Iris pigment epithelial cell (primary cell): ENCODE results near the gene CACNG6.

Experiments
- DNase-seq: peaks from one replicate; pipeline ENCODE4 v3.0.0-alpha.2; 2011; ENCODE audit warnings: low read depth

Gene CACNG6

DNA sequence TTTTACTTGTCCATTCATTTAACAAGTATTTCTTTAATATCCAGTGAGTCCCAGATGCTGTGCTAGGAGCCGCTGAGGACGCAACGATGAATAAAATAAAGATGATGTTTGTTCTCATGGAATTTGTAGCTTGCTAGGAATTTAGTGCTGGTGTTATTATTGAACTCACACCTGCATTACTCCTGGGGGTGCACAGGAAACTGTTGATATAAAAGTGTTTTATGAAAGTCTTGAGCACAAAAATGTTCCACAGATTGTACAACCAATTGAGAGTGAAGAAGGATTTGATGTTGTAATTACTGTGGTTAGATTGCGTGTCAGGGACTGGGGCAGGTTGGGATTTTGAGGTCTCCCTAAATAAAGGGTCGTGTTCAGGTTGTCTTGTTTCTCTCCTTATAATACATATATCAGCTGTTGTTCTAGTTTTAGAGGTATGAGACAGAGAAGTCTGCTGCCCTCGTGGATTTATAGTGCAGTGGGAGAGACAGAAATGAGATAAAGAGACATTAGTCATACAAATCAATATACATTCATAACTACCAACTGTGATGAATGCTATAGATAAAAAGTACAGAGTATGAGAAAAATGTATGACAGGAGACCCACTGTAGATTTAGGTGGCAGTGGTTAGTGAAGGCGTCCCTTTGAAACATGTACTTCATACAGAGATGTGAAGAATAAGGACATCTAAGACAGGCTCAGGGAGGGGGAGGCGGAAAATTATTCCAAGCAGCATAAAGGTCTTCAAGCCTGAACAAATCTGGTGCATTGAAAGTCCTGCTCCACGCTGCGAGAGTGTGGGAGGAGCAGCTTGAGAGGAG lies 11.3 kb downstream of the CACNG6 start:
- DNase-seq = peak; percentile 69

DNA sequence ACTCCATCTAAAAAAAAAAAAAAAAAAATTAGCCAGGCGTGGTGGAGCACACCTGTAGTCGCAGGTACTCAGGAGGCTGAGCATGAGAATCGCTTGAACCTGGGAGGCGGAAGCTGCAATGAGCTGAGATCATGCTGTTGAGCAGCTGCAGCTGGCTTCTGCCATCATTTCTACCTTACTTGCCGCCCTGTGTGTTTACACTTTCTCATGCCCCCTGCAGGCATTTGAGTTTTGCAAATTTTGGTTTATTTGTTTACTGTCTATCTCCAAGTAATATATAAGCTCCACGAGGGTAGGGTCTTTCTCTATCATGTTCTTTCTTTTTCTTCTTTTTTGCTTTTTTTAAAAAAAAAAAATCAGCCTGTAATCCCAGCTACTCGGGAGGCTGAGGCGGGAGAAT lies 18.0 kb downstream of the CACNG6 start:
- no peak for DNase-seq

DNA sequence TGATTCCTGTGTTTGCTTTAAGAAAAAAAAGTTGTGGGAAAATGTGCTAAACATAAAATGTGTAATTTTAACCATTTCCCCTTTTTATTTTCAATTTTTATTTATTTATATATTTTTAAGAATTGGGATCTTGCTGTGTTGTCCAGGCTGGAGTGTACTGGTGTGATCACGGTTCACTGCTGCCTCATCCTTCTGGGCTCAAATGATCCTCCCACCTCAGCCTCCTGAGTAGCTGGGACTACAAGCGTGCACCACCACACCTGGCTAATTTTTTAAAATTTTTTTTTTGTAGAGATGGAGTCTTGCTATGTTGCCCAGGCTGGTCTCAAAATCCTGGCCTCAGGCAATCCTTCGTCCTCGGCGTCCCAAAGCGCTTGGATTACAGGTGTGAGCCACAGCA lies 19.0 kb downstream of the CACNG6 start:
- no peak for DNase-seq

DNA sequence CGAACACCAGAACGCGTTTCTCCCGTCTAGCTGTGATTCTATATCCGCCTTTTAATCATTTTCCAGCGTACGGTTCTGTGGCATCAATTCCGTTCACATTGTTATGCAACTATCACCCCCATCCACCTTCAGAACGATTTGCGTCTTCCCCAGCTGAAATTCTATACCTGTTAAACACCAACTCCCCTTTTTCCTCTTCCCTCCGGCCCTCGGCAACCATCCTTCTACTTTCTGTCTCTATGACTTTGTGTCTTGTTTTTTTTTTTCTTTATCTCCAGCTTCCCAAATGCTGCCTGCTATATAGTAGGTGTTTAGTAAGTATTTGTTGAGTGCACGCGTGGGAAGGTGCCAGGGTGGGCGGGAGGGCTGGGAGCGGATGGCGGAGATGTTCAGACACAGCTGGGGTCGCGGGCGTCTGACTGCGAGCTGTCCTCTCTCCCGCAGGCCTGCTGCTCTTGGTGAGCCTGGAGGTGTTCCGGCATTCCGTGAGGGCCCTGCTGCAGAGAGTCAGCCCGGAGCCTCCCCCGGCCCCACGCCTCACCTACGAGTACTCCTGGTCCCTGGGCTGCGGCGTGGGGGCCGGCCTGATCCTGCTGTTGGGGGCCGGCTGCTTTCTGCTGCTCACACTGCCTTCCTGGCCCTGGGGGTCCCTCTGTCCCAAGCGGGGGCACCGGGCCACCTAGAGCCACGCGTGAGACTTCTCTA lies 20.2 kb downstream of the CACNG6 start:
- no peak for DNase-seq

DNA sequence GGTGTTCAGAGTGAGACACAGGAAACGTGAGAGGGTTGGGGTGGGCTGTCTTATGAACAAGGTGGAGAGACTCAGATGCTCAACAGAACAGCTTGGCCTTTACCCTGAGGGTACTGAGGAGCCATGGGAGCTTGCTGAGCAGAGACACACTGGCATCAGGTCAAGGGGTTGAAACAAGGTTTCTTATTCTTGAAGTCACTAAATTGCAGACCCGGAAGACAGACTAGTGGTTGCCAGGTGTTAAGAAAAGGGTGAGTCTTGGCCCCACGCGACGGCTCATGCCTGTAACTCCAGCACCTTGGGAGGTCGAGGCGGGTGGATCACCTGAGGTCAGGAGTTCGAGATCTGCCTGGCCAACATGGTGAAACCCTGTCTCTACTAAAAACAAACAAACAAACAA lies 22.4 kb downstream of the CACNG6 start:
- no peak for DNase-seq

DNA sequence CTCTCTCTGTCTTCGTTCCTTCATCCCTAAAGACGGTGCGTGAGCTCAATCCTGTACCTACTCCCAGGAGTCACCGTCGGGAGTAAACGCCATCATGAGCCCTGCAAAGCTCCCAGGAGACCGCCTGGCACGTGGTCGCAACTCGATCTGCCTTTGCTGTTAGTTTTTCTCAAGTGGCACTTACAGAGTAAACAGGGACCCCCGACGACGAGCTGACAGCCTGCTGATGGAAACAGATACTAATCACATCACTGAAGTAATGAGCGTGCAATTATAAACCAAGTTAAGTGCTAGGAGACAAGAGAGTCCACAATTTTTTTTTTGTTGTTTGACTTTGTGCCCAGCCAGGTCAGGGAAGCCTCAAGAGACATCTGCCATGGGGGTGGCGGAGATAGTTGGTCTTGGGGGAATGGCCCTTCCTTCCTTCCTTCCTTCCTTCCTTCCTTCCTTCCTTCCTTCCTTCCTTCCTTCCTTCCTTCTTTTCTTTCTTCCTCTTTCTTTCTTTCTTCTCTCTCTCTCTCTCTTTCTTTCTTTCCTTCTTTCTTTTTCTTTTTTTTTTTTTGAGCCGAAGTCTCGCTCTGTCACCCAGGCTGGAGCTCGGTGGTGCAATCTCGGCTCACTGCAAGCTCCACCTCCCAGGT lies 23.6 kb downstream of the CACNG6 start:
- no peak for DNase-seq

DNA sequence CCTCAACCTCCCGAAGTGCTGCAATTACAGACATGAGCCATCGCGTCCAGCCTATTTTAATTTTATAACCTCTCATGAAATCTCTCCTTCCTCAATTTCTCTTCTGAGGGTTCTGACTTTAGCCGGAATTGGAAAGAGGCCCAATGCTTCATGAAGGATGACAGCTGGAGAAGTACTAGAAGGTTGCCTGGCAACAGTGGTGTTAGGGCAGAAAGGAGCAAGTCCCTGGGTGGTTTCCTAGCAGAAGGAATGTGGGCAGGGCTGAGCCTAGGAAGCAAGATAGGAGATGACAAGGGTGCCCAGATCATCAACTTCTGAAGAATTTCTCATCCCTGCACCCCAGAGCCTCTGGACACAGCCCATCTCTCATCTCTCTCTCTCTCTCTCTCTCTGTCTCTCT lies 25.8 kb downstream of the CACNG6 start:
- DNase-seq = peak; percentile 90

DNA sequence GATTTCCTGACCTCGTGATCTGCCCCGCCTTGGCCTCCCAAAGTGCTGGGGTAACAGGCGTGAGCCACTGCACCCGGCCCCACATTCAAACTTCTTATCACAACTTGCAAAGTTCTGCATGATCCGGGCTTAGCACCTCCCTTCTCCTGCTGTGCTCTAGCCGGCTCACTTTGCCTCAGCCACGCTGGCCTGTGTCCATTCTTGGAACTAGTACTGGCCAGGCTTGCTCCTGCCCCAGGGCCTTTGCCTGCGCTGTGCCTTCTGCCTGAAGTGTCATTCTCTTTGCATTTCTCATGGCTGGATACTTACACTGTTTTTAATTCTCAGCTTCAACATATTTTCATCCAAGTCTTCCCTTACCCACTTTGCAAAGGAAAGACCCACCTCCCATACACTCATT lies 29.9 kb downstream of the CACNG6 start:
- DNase-seq = no peak

DNA sequence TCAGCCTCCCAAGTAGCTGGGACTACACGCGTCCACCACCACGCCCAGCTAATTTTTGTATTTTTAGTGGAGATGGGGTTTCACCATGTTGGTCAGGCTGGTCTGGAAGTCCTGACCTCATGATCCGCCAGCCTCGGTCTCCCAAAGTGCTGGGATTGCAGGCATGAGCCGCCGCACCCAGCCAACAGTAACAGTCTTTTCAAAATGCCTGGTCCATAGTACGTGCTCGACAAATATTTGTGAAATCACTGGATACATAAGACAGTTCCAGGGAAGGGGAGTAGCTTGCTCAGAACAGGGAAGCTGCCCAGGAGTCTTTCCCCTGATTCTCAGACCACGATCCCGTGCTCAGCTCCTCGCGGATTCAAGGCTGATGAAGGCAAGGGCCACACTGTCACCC lies 30.5 kb downstream of the CACNG6 start:
- DNase-seq = no peak

DNA sequence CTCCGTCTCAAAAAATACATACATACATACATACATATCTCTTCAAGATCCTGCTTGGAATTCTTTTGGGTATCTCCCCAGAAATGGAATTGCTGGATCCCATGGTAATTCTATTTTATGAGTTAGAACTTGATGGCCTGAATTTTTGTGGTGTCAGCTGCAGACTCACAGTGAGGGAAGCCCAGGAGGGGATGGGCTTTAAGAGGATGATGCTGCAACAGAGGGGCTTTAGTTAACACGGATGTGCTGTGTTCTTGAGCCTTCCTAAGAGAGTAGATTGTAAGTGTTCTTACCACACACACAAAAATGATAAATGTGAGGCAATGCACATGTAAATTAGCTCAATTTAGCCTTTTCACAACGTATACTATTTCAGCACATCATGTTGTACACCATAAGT lies 31.8 kb downstream of the CACNG6 start:
- DNase-seq = peak; percentile 51

DNA sequence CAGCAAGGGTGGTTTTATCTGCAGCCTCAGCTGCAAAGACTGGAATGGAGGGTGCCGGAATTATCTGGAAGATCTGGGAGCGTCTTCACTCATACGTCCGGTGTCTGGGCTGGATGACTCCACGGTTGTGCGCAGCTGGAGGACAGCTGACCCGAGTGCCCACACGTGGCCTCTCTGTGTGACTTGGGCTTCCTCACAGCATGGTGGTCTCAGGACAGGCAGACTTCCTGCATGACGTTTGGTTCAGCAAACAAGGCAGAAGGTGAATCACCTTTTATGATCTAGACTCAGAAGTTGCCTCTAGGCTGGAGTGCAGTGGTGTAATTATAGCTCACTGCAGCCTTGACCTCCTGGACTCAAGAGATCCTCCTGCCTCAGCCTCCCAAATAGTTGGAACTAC lies 33.2 kb downstream of the CACNG6 start:
- no peak for DNase-seq

DNA sequence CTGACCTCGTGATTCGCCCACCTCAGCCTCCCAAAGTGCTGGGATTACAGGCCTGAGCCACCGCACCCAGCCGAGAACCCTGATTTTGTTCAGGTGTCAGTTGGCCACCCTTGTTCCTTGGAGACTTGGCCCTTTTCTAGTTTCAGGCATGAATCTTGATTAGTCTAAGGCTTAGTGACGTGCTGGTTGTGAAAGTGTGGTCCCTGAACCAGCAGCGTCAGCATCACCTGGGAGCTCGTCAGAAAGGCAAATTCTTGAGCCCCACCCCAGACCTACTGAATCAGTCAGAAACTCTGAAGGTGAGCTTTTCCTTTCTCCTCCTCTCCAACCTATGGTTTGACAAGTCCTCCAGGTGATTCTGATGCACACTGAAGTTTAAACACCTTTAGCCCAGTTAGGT lies 35.2 kb downstream of the CACNG6 start:
- no peak for DNase-seq

DNA sequence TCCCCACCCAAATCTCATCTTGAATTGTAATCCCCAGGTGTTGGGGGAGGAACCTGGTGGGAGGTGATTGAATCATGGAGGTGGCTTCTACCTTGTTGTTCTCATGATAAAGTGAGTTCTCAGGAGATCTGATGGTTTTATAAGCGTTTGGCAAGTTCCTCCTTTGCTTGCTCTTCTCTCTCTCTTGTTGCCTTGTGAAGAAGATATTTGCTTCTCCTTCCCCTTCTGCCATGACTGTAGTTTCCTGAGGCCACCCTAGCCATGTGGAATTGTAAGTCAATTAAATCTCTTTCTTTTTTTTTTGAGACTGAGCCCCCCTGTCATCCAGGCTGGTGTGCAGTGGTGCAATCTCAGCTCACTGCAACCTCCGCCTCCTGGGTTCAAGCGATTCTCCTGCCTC lies 37.9 kb downstream of the CACNG6 start:
- DNase-seq = no peak

DNA sequence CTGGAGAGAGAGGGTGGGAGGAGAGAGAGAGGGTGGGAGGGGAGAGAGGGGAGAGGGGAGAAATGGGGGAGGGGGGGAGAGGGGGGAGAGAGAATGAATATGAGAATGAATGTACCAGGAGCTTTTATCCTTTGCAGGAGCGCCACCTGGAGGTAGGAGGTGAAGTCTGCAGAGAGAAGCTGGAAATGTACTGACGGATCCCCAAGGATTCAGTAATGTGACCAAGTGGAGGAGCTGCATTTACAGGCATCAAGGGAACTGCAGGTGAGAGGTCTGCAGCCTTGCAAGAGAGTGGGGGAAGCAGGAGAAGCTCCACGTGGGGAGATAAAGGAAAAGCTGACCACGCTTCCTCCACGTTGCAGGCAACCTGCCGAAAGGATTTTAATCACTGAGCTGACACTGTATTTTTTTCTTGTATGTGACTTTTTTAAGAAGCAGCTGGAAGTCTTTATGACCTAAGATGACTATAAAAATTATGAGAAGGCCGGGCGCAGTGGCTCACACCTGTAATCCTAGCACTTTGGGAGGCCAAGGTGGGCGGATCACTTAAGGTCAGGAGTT lies 38.6 kb downstream of the CACNG6 start:
- peak; percentile 62 for DNase-seq

DNA sequence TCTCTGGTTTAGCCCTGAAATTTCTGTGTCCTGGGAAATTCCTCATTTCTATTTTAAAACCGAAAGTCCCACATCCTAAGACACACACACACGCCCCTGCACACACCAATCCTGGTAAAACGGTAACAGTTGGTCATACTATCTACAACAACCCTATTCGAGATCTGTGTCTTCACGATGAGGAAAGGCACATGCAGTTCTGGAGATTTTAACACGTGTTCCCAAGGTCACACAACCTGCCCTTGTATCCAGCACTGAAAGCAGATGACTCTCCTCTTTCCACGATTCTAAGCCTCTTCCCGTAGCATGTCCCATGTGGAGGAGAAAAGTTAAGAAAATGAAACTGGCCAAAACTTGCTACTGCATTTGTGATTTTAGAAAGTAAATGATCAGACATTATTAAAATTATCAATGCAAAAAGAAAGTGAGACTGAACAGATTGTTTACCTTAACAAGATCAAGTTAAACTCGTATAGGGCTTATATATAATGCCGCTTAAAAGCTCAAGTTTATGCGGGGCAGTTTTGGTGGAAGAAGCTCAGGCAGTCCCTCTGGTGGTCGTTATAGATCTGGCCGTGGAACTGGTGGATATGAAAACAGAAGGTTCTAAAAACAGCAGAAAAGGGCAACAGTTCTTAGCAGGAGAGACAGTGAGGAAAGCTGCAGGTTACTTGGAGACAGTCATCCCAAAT lies 39.6 kb downstream of the CACNG6 start:
- no peak for DNase-seq

DNA sequence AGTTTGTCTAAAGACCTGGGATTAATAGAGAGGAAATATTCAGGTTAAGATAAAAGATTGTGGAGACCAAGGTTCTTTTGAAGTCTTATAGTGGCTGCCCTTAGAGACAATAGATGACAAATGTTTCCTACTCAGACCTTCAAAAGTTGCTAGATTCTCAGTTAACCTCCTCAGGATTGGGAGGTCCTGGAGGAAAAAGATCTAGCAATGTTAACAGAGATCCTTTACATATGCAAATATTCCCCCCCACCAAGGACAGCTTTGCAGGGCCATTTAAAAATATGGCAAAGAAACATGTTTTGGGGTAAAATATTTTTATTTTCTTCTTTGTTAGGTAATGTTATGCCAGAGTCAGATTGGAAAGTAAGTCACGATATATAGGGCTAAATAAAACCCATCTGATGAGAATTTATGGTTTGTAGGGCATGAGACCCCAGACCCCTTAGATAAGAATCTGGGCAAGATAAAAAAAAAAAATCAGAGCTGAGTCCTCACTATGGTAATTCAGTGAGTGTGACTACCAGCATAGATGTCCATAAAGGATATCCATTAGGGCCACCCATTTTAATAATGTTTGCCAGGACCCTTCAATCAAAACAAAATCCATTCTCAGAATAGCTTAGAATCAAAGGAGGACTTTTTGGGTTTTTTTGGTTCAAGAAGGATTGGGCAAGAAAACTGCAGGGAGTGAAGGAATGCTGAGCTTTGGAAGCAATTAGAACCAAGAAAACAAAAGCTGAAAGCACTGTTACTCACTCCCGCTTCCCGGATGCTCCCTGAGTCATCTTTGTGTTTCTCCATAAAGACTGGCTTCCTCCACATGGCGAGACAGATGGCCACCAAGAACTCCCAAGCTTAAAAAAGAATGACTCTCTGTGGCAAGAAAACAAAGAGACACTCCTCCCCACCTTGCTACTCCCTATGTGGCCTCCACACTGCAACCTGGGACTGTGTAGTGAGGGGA lies 44.1 kb downstream of the CACNG6 start:
- peak; percentile 87 for DNase-seq

DNA sequence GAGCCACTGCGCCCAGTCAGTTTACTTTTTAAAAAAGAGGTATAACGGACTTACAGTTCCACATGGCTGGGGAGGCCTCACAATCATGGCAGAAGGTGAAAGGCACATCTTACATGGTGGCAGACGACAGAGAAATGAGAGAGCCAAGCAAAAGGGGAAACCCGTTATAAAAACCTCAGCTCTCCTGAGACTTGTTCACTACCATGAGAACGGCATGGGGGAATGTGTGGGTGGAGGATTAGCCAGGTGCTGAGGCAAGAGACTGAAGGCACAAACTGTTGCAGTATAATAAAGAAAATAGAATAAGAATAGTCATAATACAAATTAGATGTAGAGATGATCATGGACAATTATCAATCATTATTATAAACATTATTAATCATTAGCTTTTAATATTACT lies 45.1 kb downstream of the CACNG6 start:
- DNase-seq = peak; percentile 44

DNA sequence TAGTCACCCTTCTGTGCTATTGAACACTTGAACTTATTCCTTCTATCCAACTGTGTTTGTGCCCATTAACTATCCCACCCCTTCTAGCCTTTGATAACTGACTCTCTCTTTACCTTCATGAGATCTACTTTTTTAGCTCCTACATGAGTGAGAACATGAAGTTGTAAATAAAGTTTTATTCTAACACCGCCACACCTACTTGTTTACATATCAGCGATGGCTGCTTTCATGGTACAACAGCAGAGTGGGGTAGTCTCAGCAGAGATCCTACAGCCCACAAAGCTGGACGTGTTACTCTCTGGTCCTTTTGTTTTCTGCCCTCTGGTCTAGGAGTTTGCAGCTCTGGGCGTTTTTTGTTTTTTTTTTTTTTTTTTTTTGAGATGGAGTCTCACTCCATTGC lies 48.6 kb downstream of the CACNG6 start:
- no peak for DNase-seq

DNA sequence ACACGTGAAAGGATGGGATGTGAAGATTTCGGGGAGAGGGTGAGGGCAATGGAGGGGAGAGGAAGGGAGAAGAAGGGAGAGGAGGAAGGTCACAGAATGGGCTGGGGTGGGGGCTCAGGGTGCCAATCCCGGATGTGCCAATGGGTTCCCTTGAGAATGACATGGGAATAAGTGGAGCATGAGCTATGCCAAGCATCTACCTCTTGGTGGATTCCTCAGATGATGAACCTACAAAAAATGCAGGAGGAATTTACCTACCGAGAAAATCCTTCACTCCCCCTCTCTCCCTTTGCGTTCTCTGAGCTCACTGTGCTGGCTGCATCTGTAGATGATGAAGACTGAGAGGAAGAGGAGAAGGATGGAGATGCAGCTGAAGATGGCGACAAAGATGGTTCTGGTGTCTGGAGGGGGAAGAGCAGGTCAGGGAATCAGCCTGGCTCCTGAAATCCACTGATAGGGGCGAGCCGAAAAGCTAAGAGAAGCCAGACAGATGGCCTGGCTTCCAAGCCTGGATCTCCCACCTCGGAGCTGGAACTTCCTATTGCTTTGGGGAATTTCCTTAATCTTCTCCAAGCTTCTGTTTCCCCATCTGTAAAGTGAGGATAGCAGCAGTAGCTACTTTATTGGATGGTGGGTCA lies 50.7 kb downstream of the CACNG6 start:
- DNase-seq = no peak

DNA sequence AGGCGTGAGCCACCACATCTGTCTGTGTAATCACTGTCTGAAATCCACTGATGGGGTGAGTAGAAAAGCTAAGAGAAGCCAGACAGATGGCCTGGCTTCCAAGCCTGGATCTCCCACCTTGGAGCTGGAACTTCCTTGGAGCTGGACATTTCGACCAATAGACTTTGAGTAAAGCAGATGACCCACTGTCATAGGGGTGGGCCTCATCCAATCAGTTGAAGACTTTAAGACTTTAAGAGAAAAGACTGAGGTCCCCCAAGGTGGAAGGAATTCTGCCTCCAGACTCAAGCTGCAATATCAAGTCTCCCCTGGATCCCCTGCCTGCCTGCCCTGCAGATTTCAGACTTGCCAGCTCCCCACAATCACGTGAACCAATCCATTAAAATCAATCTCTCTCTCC lies 51.6 kb downstream of the CACNG6 start:
- DNase-seq = no peak

DNA sequence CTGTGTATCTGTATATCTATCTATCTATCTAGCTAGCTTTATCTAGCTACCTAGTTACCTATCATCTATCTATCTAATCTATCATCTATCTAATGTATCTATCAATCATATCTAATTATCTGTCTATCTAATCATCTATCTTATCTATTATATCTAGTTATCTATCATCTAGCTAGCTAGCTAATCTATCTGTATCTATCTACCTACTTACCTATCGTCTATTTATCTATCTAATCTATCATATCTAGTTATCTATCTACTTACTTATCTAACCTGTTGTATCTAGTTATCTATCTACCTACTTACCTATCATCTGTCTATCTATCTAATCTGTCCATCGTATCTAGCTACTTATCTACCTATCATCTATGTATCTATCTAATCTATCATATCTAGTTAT lies 54.3 kb downstream of the CACNG6 start:
- DNase-seq = no peak
